ENCODE measurements around the gene FARP1. TPM values are rescaled to one million over a fixed set of nuclear protein-coding genes. Genes with fewer than 3 reads are reported as not detected.

Gene FARP1
- total and polyA plus RNA-seq, 2 of the 13 experiments (the other 11 are each of a cell fraction or from before 2014, with no cell fraction given), result 70.6 to 126 TPM

DNA sequence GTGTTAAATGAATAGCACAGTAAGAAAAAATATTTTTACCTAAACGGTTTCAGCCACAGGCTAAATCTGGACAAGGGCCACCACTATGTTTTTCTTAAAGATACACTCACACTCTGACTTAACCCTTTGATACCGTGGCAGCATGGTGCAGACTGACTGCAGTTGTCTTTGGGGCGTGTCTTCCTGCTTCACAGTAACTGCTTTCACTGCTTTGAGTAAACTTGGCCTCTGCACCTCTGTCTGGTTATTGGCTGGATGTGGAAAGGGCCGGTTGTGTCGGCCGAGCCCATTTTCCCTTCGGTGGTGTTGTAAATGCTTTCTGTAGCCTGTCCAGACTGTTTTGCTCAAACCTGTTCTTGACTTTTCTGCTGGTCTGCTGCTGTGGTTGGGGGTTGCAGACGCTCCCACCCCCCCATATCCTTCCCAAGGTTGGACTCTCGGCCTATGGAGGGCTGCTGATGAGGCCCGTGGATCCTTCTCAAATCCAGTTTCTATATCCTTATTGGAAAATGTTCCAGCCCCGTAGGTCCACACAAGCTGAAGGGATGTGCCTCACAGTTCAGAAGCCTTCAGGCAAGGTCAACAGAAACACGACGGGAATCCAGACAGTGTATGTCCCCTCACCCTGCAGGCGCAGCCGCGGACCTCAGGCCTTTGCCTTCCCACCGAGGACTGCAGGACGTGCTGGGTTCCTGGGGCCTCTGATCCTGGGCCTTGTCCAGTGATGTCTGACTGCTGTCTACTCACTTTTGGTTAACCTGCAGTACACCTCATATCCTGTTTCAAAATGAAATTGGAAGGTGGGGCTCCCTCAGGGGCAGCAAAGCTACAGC lies 124.4 kb downstream of the FARP1 start (continued):
- TF ChIP-seq, protein P1, sequence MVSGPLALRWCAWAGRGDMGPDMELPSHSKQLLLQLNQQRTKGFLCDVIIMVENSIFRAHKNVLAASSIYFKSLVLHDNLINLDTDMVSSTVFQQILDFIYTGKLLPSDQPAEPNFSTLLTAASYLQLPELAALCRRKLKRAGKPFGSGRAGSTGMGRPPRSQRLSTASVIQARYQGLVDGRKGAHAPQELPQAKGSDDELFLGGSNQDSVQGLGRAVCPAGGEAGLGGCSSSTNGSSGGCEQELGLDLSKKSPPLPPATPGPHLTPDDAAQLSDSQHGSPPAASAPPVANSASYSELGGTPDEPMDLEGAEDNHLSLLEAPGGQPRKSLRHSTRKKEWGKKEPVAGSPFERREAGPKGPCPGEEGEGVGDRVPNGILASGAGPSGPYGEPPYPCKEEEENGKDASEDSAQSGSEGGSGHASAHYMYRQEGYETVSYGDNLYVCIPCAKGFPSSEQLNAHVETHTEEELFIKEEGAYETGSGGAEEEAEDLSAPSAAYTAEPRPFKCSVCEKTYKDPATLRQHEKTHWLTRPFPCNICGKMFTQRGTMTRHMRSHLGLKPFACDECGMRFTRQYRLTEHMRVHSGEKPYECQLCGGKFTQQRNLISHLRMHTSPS (CRISPR knock-in tag; IDR thresholded peaks at IDR 0.05; ENCODE audit: low read depth), result no peak
- 0 out of 2 replicates have a peak, but pooled peaks have one; percentile 36 for TF ChIP-seq RFXAP (CRISPR knock-in tag; IDR thresholded peaks at IDR 0.05; ENCODE audit: borderline replicate concordance)
- TF ChIP-seq KAT7 (CRISPR knock-in tag; IDR thresholded peaks at IDR 0.05; ENCODE audit: borderline replicate concordance), result peak; percentile 35; the same call in 1 of the 2 replicates
- TF ChIP-seq, protein P2, sequence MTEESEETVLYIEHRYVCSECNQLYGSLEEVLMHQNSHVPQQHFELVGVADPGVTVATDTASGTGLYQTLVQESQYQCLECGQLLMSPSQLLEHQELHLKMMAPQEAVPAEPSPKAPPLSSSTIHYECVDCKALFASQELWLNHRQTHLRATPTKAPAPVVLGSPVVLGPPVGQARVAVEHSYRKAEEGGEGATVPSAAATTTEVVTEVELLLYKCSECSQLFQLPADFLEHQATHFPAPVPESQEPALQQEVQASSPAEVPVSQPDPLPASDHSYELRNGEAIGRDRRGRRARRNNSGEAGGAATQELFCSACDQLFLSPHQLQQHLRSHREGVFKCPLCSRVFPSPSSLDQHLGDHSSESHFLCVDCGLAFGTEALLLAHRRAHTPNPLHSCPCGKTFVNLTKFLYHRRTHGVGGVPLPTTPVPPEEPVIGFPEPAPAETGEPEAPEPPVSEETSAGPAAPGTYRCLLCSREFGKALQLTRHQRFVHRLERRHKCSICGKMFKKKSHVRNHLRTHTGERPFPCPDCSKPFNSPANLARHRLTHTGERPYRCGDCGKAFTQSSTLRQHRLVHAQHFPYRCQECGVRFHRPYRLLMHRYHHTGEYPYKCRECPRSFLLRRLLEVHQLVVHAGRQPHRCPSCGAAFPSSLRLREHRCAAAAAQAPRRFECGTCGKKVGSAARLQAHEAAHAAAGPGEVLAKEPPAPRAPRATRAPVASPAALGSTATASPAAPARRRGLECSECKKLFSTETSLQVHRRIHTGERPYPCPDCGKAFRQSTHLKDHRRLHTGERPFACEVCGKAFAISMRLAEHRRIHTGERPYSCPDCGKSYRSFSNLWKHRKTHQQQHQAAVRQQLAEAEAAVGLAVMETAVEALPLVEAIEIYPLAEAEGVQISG (CRISPR knock-in tag; IDR thresholded peaks at IDR 0.05), result peak; percentile 68; the same call in 1 of the 2 replicates
- peak in 1 of 2 experiments; percentile 81; a peak in 2 of 4 replicates for TF ChIP-seq EP300 (IDR thresholded peaks at IDR 0.05; ENCODE audit: low read depth in 2 of 2, low read length in 2 of 2)
- TF ChIP-seq EP300 (CRISPR knock-in tag; IDR thresholded peaks at IDR 0.05; ENCODE audit: borderline replicate concordance), result no peak; the same call in 1 of the 2 replicates
- peak; percentile 70; the same call in 1 of the 2 replicates for TF ChIP-seq IRF2 (CRISPR knock-in tag; IDR thresholded peaks at IDR 0.05)
- TF ChIP-seq, protein P3, sequence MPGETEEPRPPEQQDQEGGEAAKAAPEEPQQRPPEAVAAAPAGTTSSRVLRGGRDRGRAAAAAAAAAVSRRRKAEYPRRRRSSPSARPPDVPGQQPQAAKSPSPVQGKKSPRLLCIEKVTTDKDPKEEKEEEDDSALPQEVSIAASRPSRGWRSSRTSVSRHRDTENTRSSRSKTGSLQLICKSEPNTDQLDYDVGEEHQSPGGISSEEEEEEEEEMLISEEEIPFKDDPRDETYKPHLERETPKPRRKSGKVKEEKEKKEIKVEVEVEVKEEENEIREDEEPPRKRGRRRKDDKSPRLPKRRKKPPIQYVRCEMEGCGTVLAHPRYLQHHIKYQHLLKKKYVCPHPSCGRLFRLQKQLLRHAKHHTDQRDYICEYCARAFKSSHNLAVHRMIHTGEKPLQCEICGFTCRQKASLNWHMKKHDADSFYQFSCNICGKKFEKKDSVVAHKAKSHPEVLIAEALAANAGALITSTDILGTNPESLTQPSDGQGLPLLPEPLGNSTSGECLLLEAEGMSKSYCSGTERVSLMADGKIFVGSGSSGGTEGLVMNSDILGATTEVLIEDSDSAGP (CRISPR knock-in tag; IDR thresholded peaks at IDR 0.05; ENCODE audit: borderline replicate concordance), result peak; percentile 97
- peak; percentile 56; the same call in 1 of the 3 replicates for TF ChIP-seq MXI1 (IDR thresholded peaks at IDR 0.05; ENCODE audit: borderline replicate concordance, low read depth, low read length)
- TF ChIP-seq, protein P4, sequence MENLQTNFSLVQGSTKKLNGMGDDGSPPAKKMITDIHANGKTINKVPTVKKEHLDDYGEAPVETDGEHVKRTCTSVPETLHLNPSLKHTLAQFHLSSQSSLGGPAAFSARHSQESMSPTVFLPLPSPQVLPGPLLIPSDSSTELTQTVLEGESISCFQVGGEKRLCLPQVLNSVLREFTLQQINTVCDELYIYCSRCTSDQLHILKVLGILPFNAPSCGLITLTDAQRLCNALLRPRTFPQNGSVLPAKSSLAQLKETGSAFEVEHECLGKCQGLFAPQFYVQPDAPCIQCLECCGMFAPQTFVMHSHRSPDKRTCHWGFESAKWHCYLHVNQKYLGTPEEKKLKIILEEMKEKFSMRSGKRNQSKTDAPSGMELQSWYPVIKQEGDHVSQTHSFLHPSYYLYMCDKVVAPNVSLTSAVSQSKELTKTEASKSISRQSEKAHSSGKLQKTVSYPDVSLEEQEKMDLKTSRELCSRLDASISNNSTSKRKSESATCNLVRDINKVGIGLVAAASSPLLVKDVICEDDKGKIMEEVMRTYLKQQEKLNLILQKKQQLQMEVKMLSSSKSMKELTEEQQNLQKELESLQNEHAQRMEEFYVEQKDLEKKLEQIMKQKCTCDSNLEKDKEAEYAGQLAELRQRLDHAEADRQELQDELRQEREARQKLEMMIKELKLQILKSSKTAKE (CRISPR knock-in tag; IDR thresholded peaks at IDR 0.05; ENCODE audit: borderline replicate concordance), result peak; percentile 90
- no peak for TF ChIP-seq RNF2 (conservative IDR thresholded peaks at IDR 0.05; ENCODE audit: low read depth)
- TF ChIP-seq, protein P5, sequence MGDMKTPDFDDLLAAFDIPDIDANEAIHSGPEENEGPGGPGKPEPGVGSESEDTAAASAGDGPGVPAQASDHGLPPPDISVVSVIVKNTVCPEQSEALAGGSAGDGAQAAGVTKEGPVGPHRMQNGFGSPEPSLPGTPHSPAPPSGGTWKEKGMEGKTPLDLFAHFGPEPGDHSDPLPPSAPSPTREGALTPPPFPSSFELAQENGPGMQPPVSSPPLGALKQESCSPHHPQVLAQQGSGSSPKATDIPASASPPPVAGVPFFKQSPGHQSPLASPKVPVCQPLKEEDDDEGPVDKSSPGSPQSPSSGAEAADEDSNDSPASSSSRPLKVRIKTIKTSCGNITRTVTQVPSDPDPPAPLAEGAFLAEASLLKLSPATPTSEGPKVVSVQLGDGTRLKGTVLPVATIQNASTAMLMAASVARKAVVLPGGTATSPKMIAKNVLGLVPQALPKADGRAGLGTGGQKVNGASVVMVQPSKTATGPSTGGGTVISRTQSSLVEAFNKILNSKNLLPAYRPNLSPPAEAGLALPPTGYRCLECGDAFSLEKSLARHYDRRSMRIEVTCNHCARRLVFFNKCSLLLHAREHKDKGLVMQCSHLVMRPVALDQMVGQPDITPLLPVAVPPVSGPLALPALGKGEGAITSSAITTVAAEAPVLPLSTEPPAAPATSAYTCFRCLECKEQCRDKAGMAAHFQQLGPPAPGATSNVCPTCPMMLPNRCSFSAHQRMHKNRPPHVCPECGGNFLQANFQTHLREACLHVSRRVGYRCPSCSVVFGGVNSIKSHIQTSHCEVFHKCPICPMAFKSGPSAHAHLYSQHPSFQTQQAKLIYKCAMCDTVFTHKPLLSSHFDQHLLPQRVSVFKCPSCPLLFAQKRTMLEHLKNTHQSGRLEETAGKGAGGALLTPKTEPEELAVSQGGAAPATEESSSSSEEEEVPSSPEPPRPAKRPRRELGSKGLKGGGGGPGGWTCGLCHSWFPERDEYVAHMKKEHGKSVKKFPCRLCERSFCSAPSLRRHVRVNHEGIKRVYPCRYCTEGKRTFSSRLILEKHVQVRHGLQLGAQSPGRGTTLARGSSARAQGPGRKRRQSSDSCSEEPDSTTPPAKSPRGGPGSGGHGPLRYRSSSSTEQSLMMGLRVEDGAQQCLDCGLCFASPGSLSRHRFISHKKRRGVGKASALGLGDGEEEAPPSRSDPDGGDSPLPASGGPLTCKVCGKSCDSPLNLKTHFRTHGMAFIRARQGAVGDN (CRISPR knock-in tag; IDR thresholded peaks at IDR 0.05), result peak; percentile 92
- TF ChIP-seq ZNF292 (CRISPR knock-in tag; IDR thresholded peaks at IDR 0.05; ENCODE audit: borderline replicate concordance, low read depth), result peak; percentile 49; the same call in 1 of the 2 replicates
- 0 out of 2 replicates have a peak, but pooled peaks have one; percentile 31 for TF ChIP-seq ARHGAP35 (CRISPR knock-in tag; IDR thresholded peaks at IDR 0.05; ENCODE audit: borderline replicate concordance)

Measured in HepG2 (cell line).